Measurements from ENCODE around the gene FNIP2. TPM values are rescaled to one million over a fixed set of nuclear protein-coding genes. Genes with fewer than 3 reads are reported as not detected.

Gene FNIP2
- total and polyA plus RNA-seq, 2 donors (not counting 1 experiment from before 2014, with no cell fraction given): 0.03 to 0.17 TPM

GRCh38 chr4:158823461-158823873 lies 54.6 kb downstream of the FNIP2 start:
- WGBS (ENCODE audit: insufficient coverage): 73% methylated on average over 3 of the region's 3 CpGs
- Histone ChIP-seq H3K27ac (ENCODE audit: low read length in 2 of 2) (no peak overlapping the region), H3K36me3 (replicated peaks in 1 of 2; ENCODE audit: control extremely low read depth in 1 of 2, control insufficient read depth in 1 of 2, extremely low read depth in 1 of 2, insufficient read depth in 2 of 2, low read length in 1 of 2) (no peaks in the 10 kb centered on the region), H3K9me3 (ENCODE audit: control extremely low read depth in 1 of 3, control insufficient read depth in 2 of 3, insufficient read depth in 1 of 3, low read length in 2 of 3) (peaks cover 0 to 6% (median 0%) of the 10 kb centered on the region in 3 donors), H3K4me2 (replicated peaks; ENCODE audit: low read depth, low read length, poor library complexity, severe bottlenecking) (no peak overlapping the region), H3K4me3 (ENCODE audit: control extremely low read depth in 1 of 5, extremely low read depth in 1 of 5, insufficient read depth in 1 of 5, low read depth in 2 of 5, low read length in 4 of 5) (no peak overlapping the region), H3K9ac (ENCODE audit: low read length) (no peak overlapping the region), H3K79me2 (ENCODE audit: control insufficient read depth, insufficient read depth, low read length) (no peaks in the 10 kb centered on the region), H2AFZ (ENCODE audit: insufficient read depth, low read depth, low read length, poor library complexity, severe bottlenecking) (no peak overlapping the region), H3K4me1 (ENCODE audit: control insufficient read depth in 2 of 2, insufficient read depth in 2 of 2, low read length in 2 of 2) (no peaks in the 10 kb centered on the region), H3K27me3 (replicated peaks in 1 of 4; ENCODE audit: control extremely low read depth in 1 of 4, control insufficient read depth in 3 of 4, insufficient read depth in 4 of 4, low read length in 3 of 4) (peaks cover 3 to 62% (median 40%) of the 10 kb centered on the region in 4 experiments), H4K20me1 (ENCODE audit: control insufficient read depth, insufficient read depth, low read length, poor library complexity, severe bottlenecking) (no peaks in the 10 kb centered on the region)
- TF ChIP-seq EZH2 (IDR thresholded peaks at IDR 0.05; ENCODE audit: borderline replicate concordance, insufficient read depth, low read depth, low read length, poor library complexity, severe bottlenecking): no peak
- TF ChIP-seq CTCF (IDR thresholded peaks at IDR 0.05): no peak
- ATAC-seq (ENCODE audit: low read depth) (no peak), DNase-seq (no peak)
- intact Hi-C loops (cut with micrococcal nuclease): no loop called here
- Mint-ChIP-seq H3K27me3 (peaks cover 80% of the 10 kb centered on the region), H3K4me1 (no peaks in the 10 kb centered on the region), H3K27ac (no peak overlapping the region), H3K9me3 (ENCODE audit: insufficient read depth) (no peaks in the 10 kb centered on the region), H3K4me3 (no peak overlapping the region)
- POLR2A ChIA-PET: no interaction called here
- CTCF ChIA-PET: interaction anchor here (1.3 kb wide), 1 partner anchor 33 kb away, joined by 3 read pairs; no protein-coding TSS in a partner anchor

GRCh38 chr4:158824425-158825274 lies 55.8 kb downstream of the FNIP2 start:
- H3K27me3 Mint-ChIP-seq: peaks cover 76% of the 10 kb centered on the region
- H2AFZ ChIP-seq (ENCODE audit: insufficient read depth, low read depth, low read length, poor library complexity, severe bottlenecking): no peak overlapping the region
- intact Hi-C loops (cut with micrococcal nuclease): no loop called here
- H3K4me3 Mint-ChIP-seq: no peak overlapping the region
- POLR2A ChIA-PET: no interaction called here
- TF ChIP-seq EZH2 (IDR thresholded peaks at IDR 0.05; ENCODE audit: borderline replicate concordance, insufficient read depth, low read depth, low read length, poor library complexity, severe bottlenecking): no peak
- TF ChIP-seq CTCF (IDR thresholded peaks at IDR 0.05): no peak
- CTCF ChIA-PET: interaction anchor here (1.3 kb wide), 1 partner anchor 32 kb away, joined by 3 read pairs; no protein-coding TSS in a partner anchor
- ATAC-seq (ENCODE audit: low read depth) (no peak), DNase-seq (no peak)
- H3K27me3 ChIP-seq (replicated peaks in 1 of 4; ENCODE audit: control extremely low read depth in 1 of 4, control insufficient read depth in 3 of 4, insufficient read depth in 4 of 4, low read length in 3 of 4): peaks cover 1 to 54% (median 33%) of the 10 kb centered on the region in 4 experiments
- no peaks in the 10 kb centered on the region for H3K4me1 ChIP-seq (ENCODE audit: control insufficient read depth in 2 of 2, insufficient read depth in 2 of 2, low read length in 2 of 2)
- no peaks in the 10 kb centered on the region for H3K36me3 ChIP-seq (replicated peaks in 1 of 2; ENCODE audit: control extremely low read depth in 1 of 2, control insufficient read depth in 1 of 2, extremely low read depth in 1 of 2, insufficient read depth in 2 of 2, low read length in 1 of 2)
- H3K4me2 ChIP-seq (replicated peaks; ENCODE audit: low read depth, low read length, poor library complexity, severe bottlenecking): no peak overlapping the region
- H3K9ac ChIP-seq (ENCODE audit: low read length): no peak overlapping the region
- no peaks in the 10 kb centered on the region for H4K20me1 ChIP-seq (ENCODE audit: control insufficient read depth, insufficient read depth, low read length, poor library complexity, severe bottlenecking)
- H3K9me3 Mint-ChIP-seq (ENCODE audit: insufficient read depth): no peaks in the 10 kb centered on the region
- 92% methylated on average over 6 of the region's 7 CpGs for WGBS (ENCODE audit: insufficient coverage)
- H3K9me3 ChIP-seq (ENCODE audit: control extremely low read depth in 1 of 3, control insufficient read depth in 2 of 3, insufficient read depth in 1 of 3, low read length in 2 of 3): peaks cover 0 to 3% (median 0%) of the 10 kb centered on the region in 3 donors
- H3K27ac Mint-ChIP-seq: no peak overlapping the region
- no peak overlapping the region for H3K27ac ChIP-seq (ENCODE audit: low read length in 2 of 2)
- no peak overlapping the region for H3K4me3 ChIP-seq (ENCODE audit: control extremely low read depth in 1 of 5, extremely low read depth in 1 of 5, insufficient read depth in 1 of 5, low read depth in 2 of 5, low read length in 4 of 5)
- no peaks in the 10 kb centered on the region for H3K4me1 Mint-ChIP-seq
- H3K79me2 ChIP-seq (ENCODE audit: control insufficient read depth, insufficient read depth, low read length): no peaks in the 10 kb centered on the region
